ENCODE data around the gene NFYA. TPM values are rescaled to one million over a fixed set of nuclear protein-coding genes. Genes with fewer than 3 reads are reported as not detected.

The NFYA gene
- total and polyA plus RNA-seq, 7 experiments from 2014 or later = 18.6 to 63.3 (median 35.9) TPM

GRCh38 chr6:41122918-41123317 is 50.1 kb downstream of the NFYA start:
- Mint-ChIP-seq H3K27me3 (no peaks in the 10 kb centered on the region), H3K4me1 (no peaks in the 10 kb centered on the region), H3K27ac (peak overlapping the region in 1 of 9 donors; percentile 58), H3K9me3 (peaks cover 0 to 3% (median 0%) of the 10 kb centered on the region in 11 donors), H3K4me3 (no peak overlapping the region), H3K36me3 (peaks cover 9 to 54% (median 35%) of the 10 kb centered on the region in 5 donors)
- Histone ChIP-seq H3K4me1 (ENCODE audit: control insufficient read depth in 2 of 2, insufficient read depth in 2 of 2, low read length in 2 of 2) (no peaks in the 10 kb centered on the region), H3K36me3 (ENCODE audit: control insufficient read depth in 2 of 3, insufficient read depth in 3 of 3, low read length in 3 of 3) (peaks cover 0 to 18% (median 0%) of the 10 kb centered on the region in 3 experiments), H3K27ac (ENCODE audit: low read depth, low read length) (no peak overlapping the region), H3K9me3 (ENCODE audit: control insufficient read depth in 2 of 3, low read length in 3 of 3) (no peaks in the 10 kb centered on the region), H3K4me3 (ENCODE audit: low read length) (no peak overlapping the region), H3K27me3 (ENCODE audit: control insufficient read depth in 2 of 2, insufficient read depth in 2 of 2, low read length in 2 of 2) (no peaks in the 10 kb centered on the region)
- POLR2A ChIA-PET = no interaction called here
- CTCF ChIA-PET = no interaction called here
- ATAC-seq (no peak), DNase-seq (no peak)
- intact Hi-C loops (cut with micrococcal nuclease) = no loop called here

GRCh38 chr6:41125282-41125681 is 52.5 kb downstream of the NFYA start:
- Mint-ChIP-seq H3K9me3 (peaks cover 0 to 3% (median 0%) of the 10 kb centered on the region in 11 donors), H3K4me1 (no peaks in the 10 kb centered on the region), H3K27me3 (no peaks in the 10 kb centered on the region), H3K27ac (no peak overlapping the region), H3K36me3 (peaks cover 9 to 44% (median 35%) of the 10 kb centered on the region in 5 donors), H3K4me3 (no peak overlapping the region)
- DNase-seq (no peak), ATAC-seq (no peak)
- Histone ChIP-seq H3K4me1 (ENCODE audit: control insufficient read depth in 2 of 2, insufficient read depth in 2 of 2, low read length in 2 of 2) (no peaks in the 10 kb centered on the region), H3K27me3 (ENCODE audit: control insufficient read depth in 2 of 2, insufficient read depth in 2 of 2, low read length in 2 of 2) (no peaks in the 10 kb centered on the region), H3K4me3 (ENCODE audit: low read length) (no peak overlapping the region), H3K36me3 (ENCODE audit: control insufficient read depth in 2 of 3, insufficient read depth in 3 of 3, low read length in 3 of 3) (peaks cover 0 to 15% (median 0%) of the 10 kb centered on the region in 3 experiments), H3K9me3 (ENCODE audit: control insufficient read depth in 2 of 3, low read length in 3 of 3) (no peaks in the 10 kb centered on the region), H3K27ac (ENCODE audit: low read depth, low read length) (no peak overlapping the region)
- POLR2A ChIA-PET = no interaction called here
- intact Hi-C loops (cut with micrococcal nuclease) = no loop called here
- CTCF ChIA-PET = no interaction called here

- Mint-ChIP-seq H3K4me3 (no peak overlapping the region), H3K27me3 (no peaks in the 10 kb centered on the region), H3K36me3 (peaks cover 6 to 39% (median 32%) of the 10 kb centered on the region in 5 donors), H3K27ac (peak overlapping the region in 1 of 9 donors; percentile 36), H3K4me1 (peaks cover 0 to 5% (median 0%) of the 10 kb centered on the region in 7 donors), H3K9me3 (peaks cover 0 to 3% (median 0%) of the 10 kb centered on the region in 11 donors)
- Histone ChIP-seq H3K4me3 (ENCODE audit: low read length) (no peak overlapping the region), H3K27ac (ENCODE audit: low read depth, low read length) (no peak overlapping the region), H3K36me3 (ENCODE audit: control insufficient read depth in 2 of 3, insufficient read depth in 3 of 3, low read length in 3 of 3) (peaks cover 0 to 17% (median 0%) of the 10 kb centered on the region in 3 experiments), H3K27me3 (ENCODE audit: control insufficient read depth in 2 of 2, insufficient read depth in 2 of 2, low read length in 2 of 2) (no peaks in the 10 kb centered on the region), H3K4me1 (ENCODE audit: control insufficient read depth in 2 of 2, insufficient read depth in 2 of 2, low read length in 2 of 2) (no peaks in the 10 kb centered on the region), H3K9me3 (ENCODE audit: control insufficient read depth in 2 of 3, low read length in 3 of 3) (no peaks in the 10 kb centered on the region)
- ChIA-PET CTCF (no interaction called here), POLR2A (no interaction called here)
- intact Hi-C loops (cut with micrococcal nuclease) = no loop called here
- ATAC-seq (no peak), DNase-seq (no peak)
Observed at GRCh38 chr6:41132254-41132653, 59.5 kb downstream of the NFYA start.

- H3K9me3 ChIP-seq (ENCODE audit: control insufficient read depth in 2 of 3, low read length in 3 of 3) = no peaks in the 10 kb centered on the region
- Mint-ChIP-seq H3K9me3 (peaks cover 0 to 2% (median 0%) of the 10 kb centered on the region in 11 donors), H3K36me3 (peaks cover 5 to 49% (median 36%) of the 10 kb centered on the region in 5 donors), H3K4me3 (no peak overlapping the region), H3K27me3 (no peaks in the 10 kb centered on the region), H3K4me1 (peaks cover 0 to 5% (median 0%) of the 10 kb centered on the region in 7 donors), H3K27ac (no peak overlapping the region)
- H3K27me3 ChIP-seq (ENCODE audit: control insufficient read depth in 2 of 2, insufficient read depth in 2 of 2, low read length in 2 of 2) = no peaks in the 10 kb centered on the region
- ChIA-PET POLR2A (no interaction called here), CTCF (no interaction called here)
- H3K4me3 ChIP-seq (ENCODE audit: low read length) = no peak overlapping the region
- peaks cover 0 to 23% (median 0%) of the 10 kb centered on the region in 3 experiments for H3K36me3 ChIP-seq (ENCODE audit: control insufficient read depth in 2 of 3, insufficient read depth in 3 of 3, low read length in 3 of 3)
- DNase-seq (no peak), ATAC-seq (no peak)
- intact Hi-C loops (cut with micrococcal nuclease) = no loop called here
- H3K27ac ChIP-seq (ENCODE audit: low read depth, low read length) = no peak overlapping the region
- H3K4me1 ChIP-seq (ENCODE audit: control insufficient read depth in 2 of 2, insufficient read depth in 2 of 2, low read length in 2 of 2) = no peaks in the 10 kb centered on the region
Observed at GRCh38 chr6:41135062-41135832, 62.5 kb downstream of the NFYA start.

GRCh38 chr6:41136911-41137310 is 64.1 kb downstream of the NFYA start:
- no peak overlapping the region for H3K27ac Mint-ChIP-seq
- peaks cover 6 to 52% (median 40%) of the 10 kb centered on the region in 5 donors for H3K36me3 Mint-ChIP-seq
- Histone ChIP-seq H3K27ac (ENCODE audit: low read depth, low read length) (no peak overlapping the region), H3K36me3 (ENCODE audit: control insufficient read depth in 2 of 3, insufficient read depth in 3 of 3, low read length in 3 of 3) (peaks cover 0 to 23% (median 0%) of the 10 kb centered on the region in 3 experiments), H3K4me1 (ENCODE audit: control insufficient read depth in 2 of 2, insufficient read depth in 2 of 2, low read length in 2 of 2) (no peaks in the 10 kb centered on the region), H3K27me3 (ENCODE audit: control insufficient read depth in 2 of 2, insufficient read depth in 2 of 2, low read length in 2 of 2) (no peaks in the 10 kb centered on the region), H3K4me3 (ENCODE audit: low read length) (no peak overlapping the region), H3K9me3 (ENCODE audit: control insufficient read depth in 2 of 3, low read length in 3 of 3) (no peaks in the 10 kb centered on the region)
- DNase-seq (no peak), ATAC-seq (no peak)
- ChIA-PET POLR2A (no interaction called here), CTCF (interaction anchor here (0.7 kb wide), 1 partner anchor 45 kb away, joined by 3 read pairs; no protein-coding TSS in a partner anchor)
- intact Hi-C loops (cut with micrococcal nuclease) = no loop called here
- H3K4me3 Mint-ChIP-seq = no peak overlapping the region
- peaks cover 0 to 5% (median 0%) of the 10 kb centered on the region in 7 donors for H3K4me1 Mint-ChIP-seq
- no peaks in the 10 kb centered on the region for H3K9me3 Mint-ChIP-seq
- no peaks in the 10 kb centered on the region for H3K27me3 Mint-ChIP-seq

GRCh38 chr6:41147917-41148316 is 75.1 kb downstream of the NFYA start:
- Mint-ChIP-seq H3K4me3 (peak overlapping the region in 6 of 10 donors; percentile 26 to 60 (median 53)), H3K36me3 (peaks cover 3 to 43% (median 42%) of the 10 kb centered on the region in 5 donors), H3K4me1 (peaks cover 10 to 24% (median 17%) of the 10 kb centered on the region in 7 donors), H3K9me3 (peaks cover 0 to 2% (median 0%) of the 10 kb centered on the region in 11 donors), H3K27me3 (no peaks in the 10 kb centered on the region), H3K27ac (peak overlapping the region in 3 of 9 donors; percentile 5 to 40 (median 17))
- Histone ChIP-seq H3K4me3 (ENCODE audit: low read length) (no peak overlapping the region), H3K36me3 (ENCODE audit: control insufficient read depth in 2 of 3, insufficient read depth in 3 of 3, low read length in 3 of 3) (no peaks in the 10 kb centered on the region), H3K27ac (ENCODE audit: low read depth, low read length) (no peak overlapping the region), H3K27me3 (ENCODE audit: control insufficient read depth in 2 of 2, insufficient read depth in 2 of 2, low read length in 2 of 2) (no peaks in the 10 kb centered on the region), H3K4me1 (ENCODE audit: control insufficient read depth in 2 of 2, insufficient read depth in 2 of 2, low read length in 2 of 2) (peaks cover 8 to 12% of the 10 kb centered on the region in 2 donors), H3K9me3 (ENCODE audit: control insufficient read depth in 2 of 3, low read length in 3 of 3) (no peaks in the 10 kb centered on the region)
- DNase-seq (no peak), ATAC-seq (no peak)
- ChIA-PET POLR2A (no interaction called here), CTCF (interaction anchor here (0.6 kb wide), 1 partner anchor 9 kb away, joined by 3 read pairs; no protein-coding TSS in a partner anchor)
- intact Hi-C loops (cut with micrococcal nuclease) = no loop called here

Measured in naive thymus-derived CD4-positive, alpha-beta T cell (primary cell).